ENCODE results near the gene DDX10.

- TF ChIP-seq EP300 (IDR thresholded peaks at IDR 0.05) (no peak), POLR2A (IDR thresholded peaks at IDR 0.05) (no peak), CTCF (IDR thresholded peaks at IDR 0.05) (no peak)
These were observed 34.2 kb downstream of the DDX10 start for GRCh38 chr11:108698844-108699642.

All from ovary (tissue), 3 donors.